ENCODE measurements around the gene MRPS12.

The MRPS12 gene

GRCh38 chr19:38920602-38921419 lies 9.9 kb upstream of the MRPS12 start (continued):
- TF ChIP-seq PRDM6 (tag by site-specific recombination; IDR thresholded peaks at IDR 0.05) (no peak), ZNF677 (tag by site-specific recombination; IDR thresholded peaks at IDR 0.05) (no peak), SCRT1 (tag by site-specific recombination; IDR thresholded peaks at IDR 0.05; ENCODE audit: borderline replicate concordance) (no peak), ZNF626 (tag by site-specific recombination; IDR thresholded peaks at IDR 0.05) (no peak), ZNF121 (tag by site-specific recombination; IDR thresholded peaks at IDR 0.05) (no peak), ZNF214 (tag by site-specific recombination; IDR thresholded peaks at IDR 0.05; ENCODE audit: borderline replicate concordance) (no peak), ZNF155 (tag by site-specific recombination; IDR thresholded peaks at IDR 0.05) (no peak; the same call in 1 of the 2 replicates), ZNF266 (tag by site-specific recombination; IDR thresholded peaks at IDR 0.05; ENCODE audit: low read depth) (no peak), ZNF548 (tag by site-specific recombination; IDR thresholded peaks at IDR 0.05) (no peak), ZIC2 (tag by site-specific recombination; IDR thresholded peaks at IDR 0.05) (no peak), ZNF555 (tag by site-specific recombination; conservative IDR thresholded peaks at IDR 0.05) (no peak), ZNF169 (tag by site-specific recombination; IDR thresholded peaks at IDR 0.05) (peak; percentile 30), ZBTB10 (tag by site-specific recombination; IDR thresholded peaks at IDR 0.05) (peak; percentile 66; the same call in 1 of the 2 replicates), GFI1B (tag by site-specific recombination; IDR thresholded peaks at IDR 0.05) (no peak), ZNF521 (tag by site-specific recombination; IDR thresholded peaks at IDR 0.05) (peak; percentile 99), ZSCAN5A (tag by site-specific recombination; IDR thresholded peaks at IDR 0.05) (peak; percentile 31; the same call in 1 of the 2 replicates), SALL2 (tag by site-specific recombination; IDR thresholded peaks at IDR 0.05; ENCODE audit: borderline replicate concordance) (peak; percentile 82; the same call in 1 of the 2 replicates), TSHZ1 (tag by site-specific recombination; IDR thresholded peaks at IDR 0.05; ENCODE audit: borderline replicate concordance) (no peak), ZNF48 (tag by site-specific recombination; IDR thresholded peaks at IDR 0.05) (no peak), ZNF585B (tag by site-specific recombination; IDR thresholded peaks at IDR 0.05) (no peak), ZNF645 (tag by site-specific recombination; IDR thresholded peaks at IDR 0.05) (0 out of 2 replicates have a peak, but pooled peaks have one; percentile 68)

Measured in HEK293 (cell line).